ENCODE data around the gene LETM1. TPM values are rescaled to one million over a fixed set of nuclear protein-coding genes. Genes with fewer than 3 reads are reported as not detected.

The LETM1 gene
- total and polyA plus RNA-seq, 2 experiments from 2014 or later = 29.4 to 46.0 TPM

- WGBS (ENCODE audit: low lambda C conversion rate, missing lambda C conversion rate) = 67% methylated on average over 6 of the region's 6 CpGs
- H3K4me1 ChIP-seq (ENCODE audit: insufficient read depth) = peaks cover 12% of the 10 kb centered on the region
Measured at GRCh38 chr4:1808396-1808795, 47.6 kb downstream of the LETM1 start.

GRCh38 chr4:1807332-1807777, 48.6 kb downstream of the LETM1 start:
- no peak overlapping the region for H2AFZ ChIP-seq
- H4K20me1 ChIP-seq (ENCODE audit: insufficient read depth, poor library complexity, severe bottlenecking) = no peaks in the 10 kb centered on the region
- no peak for DNase-seq (ENCODE audit: low spot score)
- TF ChIP-seq EZH2phosphoT487 (IDR thresholded peaks at IDR 0.05; ENCODE audit: low read depth, severe bottlenecking, unreplicated experiment) (no peak), CTCF (IDR thresholded peaks at IDR 0.05; ENCODE audit: poor library complexity) (no peak), EZH2 (IDR thresholded peaks at IDR 0.05; ENCODE audit: borderline replicate concordance) (no peak)
- H3K4me2 ChIP-seq = no peak overlapping the region
- H3K4me3 ChIP-seq = no peak overlapping the region
- 85% methylated on average over 15 of the region's 16 CpGs for WGBS (ENCODE audit: low lambda C conversion rate, missing lambda C conversion rate)
- no peaks in the 10 kb centered on the region for H3K27me3 ChIP-seq
- H3K9me2 ChIP-seq (replicated peaks; ENCODE audit: insufficient read depth) = no peaks in the 10 kb centered on the region
- no peaks in the 10 kb centered on the region for H3K9me3 ChIP-seq (ENCODE audit: low read depth)
- no peak overlapping the region for H3K27ac ChIP-seq
- no peaks in the 10 kb centered on the region for H3K79me2 ChIP-seq
- no peaks in the 10 kb centered on the region for H3K36me3 ChIP-seq (replicated peaks; ENCODE audit: insufficient read depth, low read depth)
- H3K4me1 ChIP-seq (ENCODE audit: insufficient read depth) = peaks cover 13% of the 10 kb centered on the region

More at GRCh38 chr4:1808396-1808795, 47.6 kb downstream of the LETM1 start:
- Histone ChIP-seq H3K9me3 (ENCODE audit: low read depth) (no peaks in the 10 kb centered on the region), H3K4me3 (no peak overlapping the region), H2AFZ (no peak overlapping the region), H3K36me3 (replicated peaks; ENCODE audit: insufficient read depth, low read depth) (no peaks in the 10 kb centered on the region), H4K20me1 (ENCODE audit: insufficient read depth, poor library complexity, severe bottlenecking) (no peaks in the 10 kb centered on the region), H3K4me2 (no peak overlapping the region), H3K9me2 (replicated peaks; ENCODE audit: insufficient read depth) (no peaks in the 10 kb centered on the region), H3K27me3 (no peaks in the 10 kb centered on the region), H3K79me2 (no peaks in the 10 kb centered on the region), H3K27ac (no peak overlapping the region)
- no peak for DNase-seq (ENCODE audit: low spot score)
- no peak for TF ChIP-seq CTCF (IDR thresholded peaks at IDR 0.05; ENCODE audit: poor library complexity)
- TF ChIP-seq EZH2 (IDR thresholded peaks at IDR 0.05; ENCODE audit: borderline replicate concordance) = no peak
- TF ChIP-seq EZH2phosphoT487 (IDR thresholded peaks at IDR 0.05; ENCODE audit: low read depth, severe bottlenecking, unreplicated experiment) = no peak

GRCh38 chr4:1806596-1807331, 49.2 kb downstream of the LETM1 start:
- H3K4me1 ChIP-seq (ENCODE audit: insufficient read depth) = peaks cover 15% of the 10 kb centered on the region

More at GRCh38 chr4:1806596-1807331, 49.2 kb downstream of the LETM1 start:
- WGBS (ENCODE audit: low lambda C conversion rate, missing lambda C conversion rate) = 95% methylated on average over 20 of the region's 41 CpGs
- H3K4me3 ChIP-seq = no peak overlapping the region
- H3K27me3 ChIP-seq = no peaks in the 10 kb centered on the region
- DNase-seq (ENCODE audit: low spot score) = no peak
- H2AFZ ChIP-seq = no peak overlapping the region
- no peak overlapping the region for H3K4me2 ChIP-seq
- H3K79me2 ChIP-seq = no peaks in the 10 kb centered on the region
- no peaks in the 10 kb centered on the region for H3K36me3 ChIP-seq (replicated peaks; ENCODE audit: insufficient read depth, low read depth)
- H3K9me3 ChIP-seq (ENCODE audit: low read depth) = no peaks in the 10 kb centered on the region
- H3K27ac ChIP-seq = no peak overlapping the region
- H3K9me2 ChIP-seq (replicated peaks; ENCODE audit: insufficient read depth) = no peaks in the 10 kb centered on the region
- no peaks in the 10 kb centered on the region for H4K20me1 ChIP-seq (ENCODE audit: insufficient read depth, poor library complexity, severe bottlenecking)
- TF ChIP-seq EZH2phosphoT487 (IDR thresholded peaks at IDR 0.05; ENCODE audit: low read depth, severe bottlenecking, unreplicated experiment) (no peak), CTCF (IDR thresholded peaks at IDR 0.05; ENCODE audit: poor library complexity) (no peak), EZH2 (IDR thresholded peaks at IDR 0.05; ENCODE audit: borderline replicate concordance) (no peak)
